ENCODE data around the gene SUPT20H.

SUPT20H gene

GRCh38 chr13:36998624-36999041 is 60.9 kb downstream of the SUPT20H start:
- DNase-seq: peak; percentile 68

- no peak for DNase-seq
Observed at GRCh38 chr13:36997716-36998427, 61.6 kb downstream of the SUPT20H start.

GRCh38 chr13:36992362-36992761 is 67.1 kb downstream of the SUPT20H start:
- no peak for DNase-seq

GRCh38 chr13:36986462-36987240 is 72.8 kb downstream of the SUPT20H start:
- no peak for DNase-seq

GRCh38 chr13:36981156-36981743 is 78.2 kb downstream of the SUPT20H start:
- no peak for DNase-seq

GRCh38 chr13:36979361-36980050 is 80.0 kb downstream of the SUPT20H start:
- no peak for DNase-seq

- DNase-seq: no peak
Observed at GRCh38 chr13:36975172-36975571, 84.3 kb downstream of the SUPT20H start.

- no peak for DNase-seq
Observed at GRCh38 chr13:36973621-36974295, 85.7 kb downstream of the SUPT20H start.

- no peak for DNase-seq
Observed at GRCh38 chr13:36973009-36973408, 86.5 kb downstream of the SUPT20H start.

GRCh38 chr13:36966404-36966803 is 93.1 kb downstream of the SUPT20H start:
- no peak for DNase-seq

- no peak for DNase-seq
Observed at GRCh38 chr13:36965767-36966166, 93.7 kb downstream of the SUPT20H start.

GRCh38 chr13:36959456-36960116 is 99.9 kb downstream of the SUPT20H start:
- DNase-seq: no peak

All from activated CD8-positive, alpha-beta memory T cell treated with anti-CD3 and anti-CD28 coated beads, Interleukin-2, amount 50 U/mL, for 48 hours (primary cell).